Activated CD8-positive, alpha-beta T cell treated with anti-CD3 and anti-CD28 coated beads for 36 hours (primary cell): ENCODE data around the gene SPSB4. TPM values are rescaled to one million over a fixed set of nuclear protein-coding genes. Genes with fewer than 3 reads are reported as not detected.

Experiments
- ATAC-seq: fragments of 200-7000 bp; cut with Tn5 transposase; one replicate; pipeline ENCODE4 v1.10.0; 2021; ENCODE audit warnings: mild to moderate bottlenecking, moderate library complexity
- CTCF ChIA-PET: fragments of 350-600 bp; sonication (Branson Sonifier 250); formaldehyde crosslinking; loops from one replicate; lab custom pipeline; 2021; ENCODE audit warnings: antibody characterized with exemption; lab: Charles Lee
- POLR2A ChIA-PET: fragments of 350-600 bp; sonication (Branson Sonifier 250); formaldehyde crosslinking; loops from one replicate; lab custom pipeline; 2021; ENCODE audit warnings: antibody characterized with exemption; lab: Charles Lee
- DNase-seq: peaks from one replicate; pipeline ENCODE4 v3.0.0-alpha.2; 2020
- H3K27ac Mint-ChIP-seq: one replicate; pipeline ENCODE4 v1.8.0; 2021; ENCODE audit warnings: mild to moderate bottlenecking, mixed read lengths
- H3K27me3 Mint-ChIP-seq: one replicate; pipeline ENCODE4 v1.8.0; 2021; ENCODE audit warnings: mixed read lengths
- H3K36me3 Mint-ChIP-seq: one replicate; pipeline ENCODE4 v1.8.0; 2021; ENCODE audit warnings: low read depth, mixed read lengths
- H3K4me1 Mint-ChIP-seq: one replicate; pipeline ENCODE4 v1.8.0; 2021; ENCODE audit warnings: low read depth, mixed read lengths
- H3K4me3 Mint-ChIP-seq: one replicate; pipeline ENCODE4 v1.8.0; 2021; ENCODE audit warnings: mild to moderate bottlenecking, moderate library complexity, mixed read lengths
- H3K9me3 Mint-ChIP-seq: one replicate; pipeline ENCODE4 v1.8.0; 2021; ENCODE audit warnings: mixed read lengths
- CTCF ChIP-seq: fragments of 200-600 bp; IDR thresholded peaks from one replicate; pipeline ENCODE4 v1.8.0; 2022; ENCODE audit warnings: antibody characterized with exemption, mild to moderate bottlenecking
- intact Hi-C: fragments of 100-400 bp; cut with micrococcal nuclease; formaldehyde crosslinking; loops from one replicate; pipeline ENCODE4 v1.10.0; 2022
- total RNA-seq, 2 experiments: library from RNA; stranded (reverse); gene quantifications; one replicate each; pipeline ENCODE4 v1.2.3, GENCODE V29; 2021

The SPSB4 gene
- total RNA-seq, 2 experiments from 2014 or later, result not detected

- POLR2A ChIA-PET, result no interaction called here
- no peak overlapping the region for H3K27ac Mint-ChIP-seq
- DNase-seq (no peak), ATAC-seq (no peak)
- H3K4me1 Mint-ChIP-seq, result no peaks in the 10 kb centered on the region
- CTCF ChIA-PET, result interaction anchor here (0.8 to 1.2 kb wide), 2 partner anchors 12 to 13 kb away, joined by 3 read pairs; no protein-coding TSS in a partner anchor
- intact Hi-C loops, result no loop called here
- H3K27me3 Mint-ChIP-seq, result no peaks in the 10 kb centered on the region
- H3K36me3 Mint-ChIP-seq, result no peaks in the 10 kb centered on the region
- H3K4me3 Mint-ChIP-seq, result no peak overlapping the region
- no peaks in the 10 kb centered on the region for H3K9me3 Mint-ChIP-seq
- TF ChIP-seq CTCF, result no peak
These were observed 41.5 kb downstream of the SPSB4 start for GRCh38 chr3:141092663-141093062.

DNA sequence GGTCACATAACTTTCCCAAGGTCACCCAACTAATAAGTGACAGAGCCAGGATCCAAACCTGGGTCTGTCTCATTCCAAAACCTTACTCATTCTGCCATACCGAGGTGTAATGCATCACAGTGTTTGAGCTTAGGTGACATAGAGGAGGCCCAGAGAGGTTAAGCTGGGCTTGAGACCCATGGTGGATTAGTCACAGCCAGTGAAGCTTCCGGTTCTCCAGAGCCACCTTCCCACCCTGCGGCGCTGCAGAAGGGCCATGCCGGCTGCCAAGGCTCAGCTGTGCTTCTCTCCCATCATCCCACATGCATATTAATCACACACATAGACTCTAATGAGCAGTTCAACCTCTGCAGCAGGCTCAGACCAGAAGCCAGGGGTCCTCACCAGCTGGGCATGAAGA is 42.2 kb downstream of the SPSB4 start:
- no peak for DNase-seq
- Mint-ChIP-seq H3K4me1 (no peaks in the 10 kb centered on the region), H3K9me3 (no peaks in the 10 kb centered on the region), H3K36me3 (no peaks in the 10 kb centered on the region), H3K27ac (no peak overlapping the region), H3K4me3 (no peak overlapping the region), H3K27me3 (no peaks in the 10 kb centered on the region)
- no peak for TF ChIP-seq CTCF
- CTCF ChIA-PET, result interaction anchor here (0.8 to 1.2 kb wide), 2 partner anchors 11 to 12 kb away, joined by 3 read pairs; no protein-coding TSS in a partner anchor
- POLR2A ChIA-PET, result no interaction called here
- intact Hi-C loops, result no loop called here
- ATAC-seq, result no peak

DNA sequence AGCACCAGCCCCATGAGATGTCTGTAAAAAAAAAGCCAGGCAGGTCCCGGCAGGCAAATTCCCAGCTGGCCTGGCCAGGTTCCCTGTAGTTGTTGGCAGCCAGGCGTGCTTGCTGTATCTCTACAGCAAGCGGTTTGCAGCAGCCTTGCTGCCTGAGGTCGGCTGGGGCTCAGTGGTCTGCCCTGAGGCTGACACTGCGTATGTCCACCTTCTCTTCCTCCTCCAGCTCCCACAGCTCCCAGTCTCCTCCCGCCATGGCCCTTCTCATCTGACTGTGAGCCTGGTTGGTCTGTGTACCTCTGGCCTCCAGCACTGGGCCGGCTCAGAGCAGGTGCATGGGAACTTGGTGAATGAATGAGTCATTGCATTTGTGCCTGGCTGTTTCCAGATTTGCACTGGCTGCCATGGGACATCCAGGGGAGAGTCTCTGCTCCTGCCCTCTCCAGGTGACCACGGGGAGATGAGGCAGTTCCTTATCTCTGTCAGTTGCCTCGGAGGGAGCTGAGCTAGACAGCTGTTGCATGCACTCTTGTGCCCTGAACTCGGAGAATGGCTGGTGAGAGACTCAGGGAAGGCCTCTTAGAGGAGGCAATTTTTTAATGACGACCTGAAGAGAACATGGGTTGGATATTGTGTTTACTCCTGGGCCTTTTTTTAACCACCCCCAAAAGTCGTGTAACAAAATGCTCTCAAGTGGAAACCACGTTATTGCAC is 43.0 kb downstream of the SPSB4 start:
- Mint-ChIP-seq H3K27ac (no peak overlapping the region), H3K4me3 (no peak overlapping the region), H3K4me1 (no peaks in the 10 kb centered on the region), H3K27me3 (no peaks in the 10 kb centered on the region), H3K9me3 (no peaks in the 10 kb centered on the region), H3K36me3 (no peaks in the 10 kb centered on the region)
- DNase-seq, result no peak
- CTCF ChIA-PET, result interaction anchor here (0.7 to 1.0 kb wide), 2 partner anchors 11 to 335 kb away, joined by 3 read pairs; no protein-coding TSS in a partner anchor
- intact Hi-C loops, result no loop called here
- POLR2A ChIA-PET, result no interaction called here
- no peak for ATAC-seq
- TF ChIP-seq CTCF, result no peak

- H3K27me3 Mint-ChIP-seq, result no peaks in the 10 kb centered on the region
- ChIA-PET CTCF (interaction anchor here (0.9 to 1.0 kb wide), 3 partner anchors 10 to 97 kb away, joined by 3 to 4 read pairs (median 4); no protein-coding TSS in a partner anchor), POLR2A (no interaction called here)
- ATAC-seq (no peak), DNase-seq (no peak)
- no peaks in the 10 kb centered on the region for H3K4me1 Mint-ChIP-seq
- H3K4me3 Mint-ChIP-seq, result no peak overlapping the region
- no peaks in the 10 kb centered on the region for H3K9me3 Mint-ChIP-seq
- H3K27ac Mint-ChIP-seq, result no peak overlapping the region
- intact Hi-C loops, result no loop called here
- no peak for TF ChIP-seq CTCF
- no peaks in the 10 kb centered on the region for H3K36me3 Mint-ChIP-seq
These were observed 43.8 kb downstream of the SPSB4 start for GRCh38 chr3:141094790-141095545.

- TF ChIP-seq CTCF, result no peak
- DNase-seq, result no peak
- H3K4me3 Mint-ChIP-seq, result no peak overlapping the region
- intact Hi-C loops, result no loop called here
- no peaks in the 10 kb centered on the region for H3K9me3 Mint-ChIP-seq
- H3K27me3 Mint-ChIP-seq, result peaks cover under 1% of the 10 kb centered on the region
- no peak for ATAC-seq
- ChIA-PET POLR2A (no interaction called here), CTCF (interaction anchor here (0.7 to 1.0 kb wide), 4 partner anchors 10 to 97 kb away, joined by 3 to 4 read pairs (median 4); no protein-coding TSS in a partner anchor)
- no peaks in the 10 kb centered on the region for H3K4me1 Mint-ChIP-seq
- no peak overlapping the region for H3K27ac Mint-ChIP-seq
- H3K36me3 Mint-ChIP-seq, result no peaks in the 10 kb centered on the region
These were observed 44.4 kb downstream of the SPSB4 start for GRCh38 chr3:141095546-141095937.
